ENCODE data around the gene TLK1. TPM values are rescaled to one million over a fixed set of nuclear protein-coding genes. Genes with fewer than 3 reads are reported as not detected.

The TLK1 gene
- total and polyA plus RNA-seq, 9 donors: 15.9 to 77.4 (median 61.7) TPM

GRCh38 chr2:171036532-171036931, 124.2 kb downstream of the TLK1 start:
- no peaks in the 10 kb centered on the region for H3K27me3 ChIP-seq
- TF ChIP-seq, protein P1, sequence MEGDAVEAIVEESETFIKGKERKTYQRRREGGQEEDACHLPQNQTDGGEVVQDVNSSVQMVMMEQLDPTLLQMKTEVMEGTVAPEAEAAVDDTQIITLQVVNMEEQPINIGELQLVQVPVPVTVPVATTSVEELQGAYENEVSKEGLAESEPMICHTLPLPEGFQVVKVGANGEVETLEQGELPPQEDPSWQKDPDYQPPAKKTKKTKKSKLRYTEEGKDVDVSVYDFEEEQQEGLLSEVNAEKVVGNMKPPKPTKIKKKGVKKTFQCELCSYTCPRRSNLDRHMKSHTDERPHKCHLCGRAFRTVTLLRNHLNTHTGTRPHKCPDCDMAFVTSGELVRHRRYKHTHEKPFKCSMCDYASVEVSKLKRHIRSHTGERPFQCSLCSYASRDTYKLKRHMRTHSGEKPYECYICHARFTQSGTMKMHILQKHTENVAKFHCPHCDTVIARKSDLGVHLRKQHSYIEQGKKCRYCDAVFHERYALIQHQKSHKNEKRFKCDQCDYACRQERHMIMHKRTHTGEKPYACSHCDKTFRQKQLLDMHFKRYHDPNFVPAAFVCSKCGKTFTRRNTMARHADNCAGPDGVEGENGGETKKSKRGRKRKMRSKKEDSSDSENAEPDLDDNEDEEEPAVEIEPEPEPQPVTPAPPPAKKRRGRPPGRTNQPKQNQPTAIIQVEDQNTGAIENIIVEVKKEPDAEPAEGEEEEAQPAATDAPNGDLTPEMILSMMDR (IDR thresholded peaks at IDR 0.05): no peak
- TF ChIP-seq POLR2A (IDR thresholded peaks at IDR 0.05) (no peak), EP300 (IDR thresholded peaks at IDR 0.05) (no peak)
- H3K36me3 ChIP-seq: no peaks in the 10 kb centered on the region
- no peak overlapping the region for H3K27ac ChIP-seq
- H3K4me3 ChIP-seq: no peak overlapping the region
- peaks cover 0 to 7% of the 10 kb centered on the region in 2 donors for H3K9me3 ChIP-seq
- no peaks in the 10 kb centered on the region for H3K4me1 ChIP-seq (ENCODE audit: insufficient read depth)
- 95 to 97% (median 96%) methylated on average over 2 of the region's 2 CpGs for WGBS, 3 donors
- DNase-seq: no peak
- intact Hi-C loops (cut with DNase I): no loop called here

DNA sequence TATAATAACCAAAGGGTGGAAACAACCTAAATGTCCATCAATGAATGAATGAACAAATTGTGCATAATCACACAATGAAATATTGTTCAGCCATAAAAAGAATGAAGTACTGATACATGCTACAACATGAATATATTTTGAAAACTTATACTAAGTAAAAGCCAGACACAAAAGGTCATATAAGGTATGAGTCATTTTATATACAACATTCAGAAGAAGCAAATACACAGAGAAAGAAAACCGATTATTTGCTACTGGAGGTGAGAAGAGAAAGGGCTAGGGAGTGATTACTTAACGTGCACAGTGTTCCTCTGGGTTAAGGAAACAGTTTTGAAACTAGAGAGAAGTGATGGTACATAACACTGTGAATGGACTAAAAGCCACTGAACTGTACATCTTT, 126.4 kb downstream of the TLK1 start:
- no peak overlapping the region for H3K27ac ChIP-seq
- no peaks in the 10 kb centered on the region for H3K36me3 ChIP-seq
- WGBS, 3 donors: 19 to 35% (median 26%) methylated on average over 2 of the region's 2 CpGs

DNA sequence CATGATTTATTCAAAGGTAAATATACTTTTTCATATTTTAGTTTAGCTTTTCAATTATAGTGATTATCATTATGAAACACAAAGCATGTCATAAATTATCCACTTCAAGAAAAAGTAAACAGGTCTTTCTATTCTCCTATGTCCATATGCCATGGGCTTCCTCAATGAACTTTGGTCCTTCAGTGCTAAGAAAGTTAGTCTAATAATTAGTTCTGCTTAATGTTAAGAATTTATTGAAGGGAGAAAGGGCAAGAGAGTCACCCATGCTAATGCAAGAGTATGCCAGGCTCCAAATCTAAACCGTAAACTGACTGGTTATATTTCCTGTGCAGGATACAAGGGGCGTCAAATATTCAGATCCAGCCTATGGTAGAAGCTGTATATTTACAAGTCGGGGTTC, 135.5 kb downstream of the TLK1 start:
- Histone ChIP-seq H3K4me3 (no peak overlapping the region), H3K4me1 (ENCODE audit: insufficient read depth) (no peaks in the 10 kb centered on the region), H3K27ac (no peak overlapping the region), H3K36me3 (no peaks in the 10 kb centered on the region), H3K9me3 (no peaks in the 10 kb centered on the region), H3K27me3 (no peaks in the 10 kb centered on the region)
- intact Hi-C loops (cut with DNase I): no loop called here
- WGBS, 3 donors: 89 to 90% (median 90%) methylated on average over 3 of the region's 3 CpGs
- DNase-seq: no peak
- TF ChIP-seq POLR2A (IDR thresholded peaks at IDR 0.05): no peak
- TF ChIP-seq, protein P1 (IDR thresholded peaks at IDR 0.05): no peak
- no peak for TF ChIP-seq EP300 (IDR thresholded peaks at IDR 0.05)

More for the DNA sequence above, 126.4 kb downstream of the TLK1 start:
- H3K9me3 ChIP-seq: peaks cover 0 to 7% of the 10 kb centered on the region in 2 donors
- H3K27me3 ChIP-seq: no peaks in the 10 kb centered on the region
- no peak for TF ChIP-seq EP300 (IDR thresholded peaks at IDR 0.05)
- TF ChIP-seq, protein P1 (IDR thresholded peaks at IDR 0.05): no peak
- no peak for TF ChIP-seq POLR2A (IDR thresholded peaks at IDR 0.05)
- no peak overlapping the region for H3K4me3 ChIP-seq
- no peak for DNase-seq
- no peaks in the 10 kb centered on the region for H3K4me1 ChIP-seq (ENCODE audit: insufficient read depth)
- intact Hi-C loops (cut with DNase I): no loop called here

GRCh38 chr2:171018522-171018921, 142.2 kb downstream of the TLK1 start:
- Histone ChIP-seq H3K4me3 (no peak overlapping the region), H3K4me1 (ENCODE audit: insufficient read depth) (no peaks in the 10 kb centered on the region), H3K36me3 (no peaks in the 10 kb centered on the region), H3K9me3 (no peaks in the 10 kb centered on the region), H3K27ac (no peak overlapping the region), H3K27me3 (no peaks in the 10 kb centered on the region)
- intact Hi-C loops (cut with DNase I): no loop called here
- TF ChIP-seq, protein P1 (IDR thresholded peaks at IDR 0.05): no peak
- TF ChIP-seq EP300 (IDR thresholded peaks at IDR 0.05) (no peak), POLR2A (IDR thresholded peaks at IDR 0.05) (no peak)
- no peak for DNase-seq
- 97 to 100% (median 97%) methylated on average over 1 of the region's 1 CpG for WGBS, 3 donors
